SU-DHL-6 (cell line): Measurements from ENCODE around the gene ZNF575.

Experiments
- EZH2phosphoT487 ChIP-seq: fragments of 200-600 bp; sonication (generic), shearing (Covaris generic); conservative IDR thresholded peaks from 2 replicates; pipeline ENCODE4 v1.6.1; 2018; ENCODE audit warnings: mild to moderate bottlenecking, antibody characterized with exemption, low read length, moderate library complexity, mixed read lengths
- TF ChIP-seq, protein P1 (sequence below): fragments of 200-600 bp; sonication (generic); IDR thresholded peaks from one replicate; pipeline ENCODE4 v1.5.1; 2017; ENCODE audit warnings: antibody characterized with exemption, mild to moderate bottlenecking, low read length, moderate library complexity; ENCODE audit not compliant: insufficient read depth, poor library complexity, severe bottlenecking

DNA sequence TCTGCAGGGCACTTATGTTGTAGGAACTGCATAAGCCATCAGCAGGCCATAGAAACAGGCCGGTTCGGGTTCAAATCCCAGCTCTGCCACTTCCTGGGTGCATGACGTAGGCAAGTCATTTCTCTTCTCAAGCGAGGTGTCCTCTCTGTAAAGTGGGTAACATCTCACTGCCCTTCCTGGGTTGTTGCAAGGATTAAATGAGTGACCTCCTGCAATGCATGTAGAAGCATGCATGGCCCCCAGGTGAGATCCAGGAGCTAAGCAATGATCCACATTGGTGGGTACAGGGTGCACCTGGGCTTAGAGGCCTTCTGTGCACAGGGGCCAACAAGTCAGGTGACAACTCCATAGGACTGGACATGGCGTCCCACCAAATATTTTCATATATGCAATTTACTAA, 42.2 kb upstream of the ZNF575 start:
- TF ChIP-seq, protein P1, sequence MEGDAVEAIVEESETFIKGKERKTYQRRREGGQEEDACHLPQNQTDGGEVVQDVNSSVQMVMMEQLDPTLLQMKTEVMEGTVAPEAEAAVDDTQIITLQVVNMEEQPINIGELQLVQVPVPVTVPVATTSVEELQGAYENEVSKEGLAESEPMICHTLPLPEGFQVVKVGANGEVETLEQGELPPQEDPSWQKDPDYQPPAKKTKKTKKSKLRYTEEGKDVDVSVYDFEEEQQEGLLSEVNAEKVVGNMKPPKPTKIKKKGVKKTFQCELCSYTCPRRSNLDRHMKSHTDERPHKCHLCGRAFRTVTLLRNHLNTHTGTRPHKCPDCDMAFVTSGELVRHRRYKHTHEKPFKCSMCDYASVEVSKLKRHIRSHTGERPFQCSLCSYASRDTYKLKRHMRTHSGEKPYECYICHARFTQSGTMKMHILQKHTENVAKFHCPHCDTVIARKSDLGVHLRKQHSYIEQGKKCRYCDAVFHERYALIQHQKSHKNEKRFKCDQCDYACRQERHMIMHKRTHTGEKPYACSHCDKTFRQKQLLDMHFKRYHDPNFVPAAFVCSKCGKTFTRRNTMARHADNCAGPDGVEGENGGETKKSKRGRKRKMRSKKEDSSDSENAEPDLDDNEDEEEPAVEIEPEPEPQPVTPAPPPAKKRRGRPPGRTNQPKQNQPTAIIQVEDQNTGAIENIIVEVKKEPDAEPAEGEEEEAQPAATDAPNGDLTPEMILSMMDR = no peak
- no peak for TF ChIP-seq EZH2phosphoT487
